ENCODE measurements around the gene DLG1. TPM values are rescaled to one million over a fixed set of nuclear protein-coding genes. Genes with fewer than 3 reads are reported as not detected.

The DLG1 gene
- total and polyA plus RNA-seq, 9 of the 15 experiments (the other 6 are each of a cell fraction or from before 2014, with no cell fraction given), result 9.4 to 63.5 (median 43.6) TPM

DNA sequence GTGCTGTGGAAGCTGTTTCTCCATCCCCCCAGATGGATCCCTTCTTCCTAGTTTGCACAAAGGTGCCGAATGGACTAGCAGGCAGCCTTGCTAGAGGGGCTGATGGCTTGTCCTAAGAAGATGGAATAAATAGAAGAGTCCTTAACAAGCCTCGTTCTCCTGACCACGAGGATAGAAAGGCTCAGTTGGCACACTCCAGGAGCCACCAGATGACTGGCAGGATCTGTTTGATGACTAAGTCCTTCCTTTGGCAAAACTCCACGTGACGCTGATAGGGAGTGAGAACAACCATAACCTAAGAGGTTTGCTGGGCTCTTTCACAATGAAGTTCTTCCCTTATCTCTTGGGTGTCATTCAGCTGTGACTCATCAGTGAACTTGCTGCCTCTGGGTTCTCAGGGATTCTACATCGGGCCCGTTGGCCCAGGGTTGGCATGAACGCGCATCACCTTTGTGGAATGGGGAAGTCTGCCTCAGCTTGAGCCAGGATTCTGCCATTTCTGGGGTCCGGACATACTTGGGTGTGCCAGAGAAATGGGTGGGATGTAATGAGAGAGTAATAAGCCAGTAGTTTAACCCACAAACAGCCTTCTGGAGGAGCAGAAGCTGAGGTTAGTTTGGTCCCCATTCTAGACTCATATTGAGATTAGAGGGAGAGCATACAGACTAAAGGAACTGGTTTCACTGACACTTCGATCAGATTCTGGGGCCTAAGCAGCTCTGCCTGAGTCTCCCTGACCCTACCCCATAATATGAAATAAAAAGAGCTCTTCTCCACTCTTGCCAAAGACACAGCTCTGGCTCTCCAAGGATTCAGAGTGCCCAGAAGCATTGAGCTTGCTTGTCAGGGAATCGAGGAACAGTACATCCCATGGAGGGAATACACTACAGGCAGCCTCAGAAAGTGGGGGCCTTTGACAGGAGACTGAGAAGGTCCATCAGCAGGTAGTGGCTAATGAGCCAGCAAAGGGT is 266.8 kb downstream of the DLG1 start (continued):
- TF ChIP-seq, protein P1, sequence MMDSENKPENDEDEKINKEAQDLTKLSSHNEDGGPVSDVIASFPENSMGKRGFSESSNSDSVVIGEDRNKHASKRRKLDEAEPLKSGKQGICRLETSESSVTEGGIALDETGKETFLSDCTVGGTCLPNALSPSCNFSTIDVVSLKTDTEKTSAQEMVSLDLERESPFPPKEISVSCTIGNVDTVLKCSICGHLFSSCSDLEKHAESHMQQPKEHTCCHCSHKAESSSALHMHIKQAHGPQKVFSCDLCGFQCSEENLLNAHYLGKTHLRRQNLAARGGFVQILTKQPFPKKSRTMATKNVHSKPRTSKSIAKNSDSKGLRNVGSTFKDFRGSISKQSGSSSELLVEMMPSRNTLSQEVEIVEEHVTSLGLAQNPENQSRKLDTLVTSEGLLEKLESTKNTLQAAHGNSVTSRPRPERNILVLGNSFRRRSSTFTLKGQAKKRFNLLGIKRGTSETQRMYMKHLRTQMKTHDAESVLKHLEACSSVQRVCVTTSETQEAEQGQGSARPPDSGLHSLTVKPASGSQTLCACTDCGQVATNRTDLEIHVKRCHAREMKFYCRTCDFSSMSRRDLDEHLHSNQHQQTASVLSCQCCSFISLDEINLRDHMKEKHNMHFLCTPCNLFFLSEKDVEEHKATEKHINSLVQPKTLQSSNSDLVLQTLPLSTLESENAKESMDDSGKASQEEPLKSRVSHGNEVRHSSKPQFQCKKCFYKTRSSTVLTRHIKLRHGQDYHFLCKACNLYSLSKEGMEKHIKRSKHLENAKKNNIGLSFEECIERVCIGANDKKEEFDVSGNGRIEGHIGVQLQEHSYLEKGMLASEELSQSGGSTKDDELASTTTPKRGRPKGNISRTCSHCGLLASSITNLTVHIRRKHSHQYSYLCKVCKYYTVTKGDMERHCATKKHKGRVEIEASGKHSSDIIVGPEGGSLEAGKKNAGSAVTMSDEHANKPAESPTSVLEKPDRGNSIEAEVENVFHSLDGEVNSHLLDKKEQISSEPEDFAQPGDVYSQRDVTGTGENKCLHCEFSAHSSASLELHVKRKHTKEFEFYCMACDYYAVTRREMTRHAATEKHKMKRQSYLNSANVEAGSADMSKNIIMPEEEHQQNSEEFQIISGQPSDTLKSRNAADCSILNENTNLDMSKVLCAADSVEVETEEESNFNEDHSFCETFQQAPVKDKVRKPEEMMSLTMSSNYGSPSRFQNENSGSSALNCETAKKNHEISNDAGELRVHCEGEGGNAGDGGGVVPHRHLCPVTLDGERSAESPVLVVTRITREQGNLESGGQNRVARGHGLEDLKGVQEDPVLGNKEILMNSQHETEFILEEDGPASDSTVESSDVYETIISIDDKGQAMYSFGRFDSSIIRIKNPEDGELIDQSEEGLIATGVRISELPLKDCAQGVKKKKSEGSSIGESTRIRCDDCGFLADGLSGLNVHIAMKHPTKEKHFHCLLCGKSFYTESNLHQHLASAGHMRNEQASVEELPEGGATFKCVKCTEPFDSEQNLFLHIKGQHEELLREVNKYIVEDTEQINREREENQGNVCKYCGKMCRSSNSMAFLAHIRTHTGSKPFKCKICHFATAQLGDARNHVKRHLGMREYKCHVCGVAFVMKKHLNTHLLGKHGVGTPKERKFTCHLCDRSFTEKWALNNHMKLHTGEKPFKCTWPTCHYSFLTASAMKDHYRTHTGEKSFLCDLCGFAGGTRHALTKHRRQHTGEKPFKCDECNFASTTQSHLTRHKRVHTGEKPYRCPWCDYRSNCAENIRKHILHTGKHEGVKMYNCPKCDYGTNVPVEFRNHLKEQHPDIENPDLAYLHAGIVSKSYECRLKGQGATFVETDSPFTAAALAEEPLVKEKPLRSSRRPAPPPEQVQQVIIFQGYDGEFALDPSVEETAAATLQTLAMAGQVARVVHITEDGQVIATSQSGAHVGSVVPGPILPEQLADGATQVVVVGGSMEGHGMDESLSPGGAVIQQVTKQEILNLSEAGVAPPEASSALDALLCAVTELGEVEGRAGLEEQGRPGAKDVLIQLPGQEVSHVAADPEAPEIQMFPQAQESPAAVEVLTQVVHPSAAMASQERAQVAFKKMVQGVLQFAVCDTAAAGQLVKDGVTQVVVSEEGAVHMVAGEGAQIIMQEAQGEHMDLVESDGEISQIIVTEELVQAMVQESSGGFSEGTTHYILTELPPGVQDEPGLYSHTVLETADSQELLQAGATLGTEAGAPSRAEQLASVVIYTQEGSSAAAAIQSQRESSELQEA (IDR thresholded peaks at IDR 0.05; ENCODE audit: low read depth), result no peak
- TF ChIP-seq GATAD2B (IDR thresholded peaks at IDR 0.05; ENCODE audit: borderline replicate concordance), result peak; percentile 76
- no peak for TF ChIP-seq ZNF551 (CRISPR knock-in tag; IDR thresholded peaks at IDR 0.05)
- no peak for TF ChIP-seq CBX5 (IDR thresholded peaks at IDR 0.05; ENCODE audit: borderline replicate concordance, low read depth)
- TF ChIP-seq HCFC1 (IDR thresholded peaks at IDR 0.05; ENCODE audit: low read depth, low read length), result no peak
- TF ChIP-seq EHMT2 (IDR thresholded peaks at IDR 0.05), result peak; percentile 54; the same call in 1 of the 2 replicates
- no peak for TF ChIP-seq ZNF282 (CRISPR knock-in tag; IDR thresholded peaks at IDR 0.05)
- no peak for TF ChIP-seq RBBP5 (IDR thresholded peaks at IDR 0.05; ENCODE audit: borderline replicate concordance, insufficient read depth, low read length, poor library complexity, severe bottlenecking)
- TF ChIP-seq, protein P2, sequence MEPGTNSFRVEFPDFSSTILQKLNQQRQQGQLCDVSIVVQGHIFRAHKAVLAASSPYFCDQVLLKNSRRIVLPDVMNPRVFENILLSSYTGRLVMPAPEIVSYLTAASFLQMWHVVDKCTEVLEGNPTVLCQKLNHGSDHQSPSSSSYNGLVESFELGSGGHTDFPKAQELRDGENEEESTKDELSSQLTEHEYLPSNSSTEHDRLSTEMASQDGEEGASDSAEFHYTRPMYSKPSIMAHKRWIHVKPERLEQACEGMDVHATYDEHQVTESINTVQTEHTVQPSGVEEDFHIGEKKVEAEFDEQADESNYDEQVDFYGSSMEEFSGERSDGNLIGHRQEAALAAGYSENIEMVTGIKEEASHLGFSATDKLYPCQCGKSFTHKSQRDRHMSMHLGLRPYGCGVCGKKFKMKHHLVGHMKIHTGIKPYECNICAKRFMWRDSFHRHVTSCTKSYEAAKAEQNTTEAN (CRISPR knock-in tag; IDR thresholded peaks at IDR 0.05), result no peak
- TF ChIP-seq NR2F6 (CRISPR knock-in tag; IDR thresholded peaks at IDR 0.05), result no peak
- TF ChIP-seq, protein P3, sequence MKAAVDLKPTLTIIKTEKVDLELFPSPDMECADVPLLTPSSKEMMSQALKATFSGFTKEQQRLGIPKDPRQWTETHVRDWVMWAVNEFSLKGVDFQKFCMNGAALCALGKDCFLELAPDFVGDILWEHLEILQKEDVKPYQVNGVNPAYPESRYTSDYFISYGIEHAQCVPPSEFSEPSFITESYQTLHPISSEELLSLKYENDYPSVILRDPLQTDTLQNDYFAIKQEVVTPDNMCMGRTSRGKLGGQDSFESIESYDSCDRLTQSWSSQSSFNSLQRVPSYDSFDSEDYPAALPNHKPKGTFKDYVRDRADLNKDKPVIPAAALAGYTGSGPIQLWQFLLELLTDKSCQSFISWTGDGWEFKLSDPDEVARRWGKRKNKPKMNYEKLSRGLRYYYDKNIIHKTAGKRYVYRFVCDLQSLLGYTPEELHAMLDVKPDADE (conservative IDR thresholded peaks at IDR 0.05; ENCODE audit: control insufficient read depth, low read depth, low read length), result no peak
- TF ChIP-seq, protein P4, sequence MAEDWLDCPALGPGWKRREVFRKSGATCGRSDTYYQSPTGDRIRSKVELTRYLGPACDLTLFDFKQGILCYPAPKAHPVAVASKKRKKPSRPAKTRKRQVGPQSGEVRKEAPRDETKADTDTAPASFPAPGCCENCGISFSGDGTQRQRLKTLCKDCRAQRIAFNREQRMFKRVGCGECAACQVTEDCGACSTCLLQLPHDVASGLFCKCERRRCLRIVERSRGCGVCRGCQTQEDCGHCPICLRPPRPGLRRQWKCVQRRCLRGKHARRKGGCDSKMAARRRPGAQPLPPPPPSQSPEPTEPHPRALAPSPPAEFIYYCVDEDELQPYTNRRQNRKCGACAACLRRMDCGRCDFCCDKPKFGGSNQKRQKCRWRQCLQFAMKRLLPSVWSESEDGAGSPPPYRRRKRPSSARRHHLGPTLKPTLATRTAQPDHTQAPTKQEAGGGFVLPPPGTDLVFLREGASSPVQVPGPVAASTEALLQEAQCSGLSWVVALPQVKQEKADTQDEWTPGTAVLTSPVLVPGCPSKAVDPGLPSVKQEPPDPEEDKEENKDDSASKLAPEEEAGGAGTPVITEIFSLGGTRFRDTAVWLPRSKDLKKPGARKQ (CRISPR knock-in tag; IDR thresholded peaks at IDR 0.05), result no peak
- no peak for TF ChIP-seq TEAD2 (tag; IDR thresholded peaks at IDR 0.05)
- no peak for TF ChIP-seq ERF (CRISPR knock-in tag; IDR thresholded peaks at IDR 0.05)
- TF ChIP-seq ZNF77 (CRISPR knock-in tag; IDR thresholded peaks at IDR 0.05), result no peak
